Lower leg skin (tissue), 4 donors: Measurements from ENCODE around the gene PHF11. TPM values are rescaled to one million over a fixed set of nuclear protein-coding genes. Genes with fewer than 3 reads are reported as not detected.

Source experiments
- DNase-seq, 2 donors: peaks; one replicate each; pipeline ENCODE4 v3.0.0-alpha.2; 2019; ENCODE audit warnings: low spot score in 2 of 2
- H3K4me3 ChIP-seq: fragments of 200-600 bp; sonication (generic); 2 replicates; pipeline ENCODE4 v1.5.1; 2017; ENCODE audit warnings: mild to moderate bottlenecking, low read depth; ENCODE audit not compliant: poor library complexity, severe bottlenecking
- POLR2A ChIP-seq, 2 donors: fragments of 450-650 bp; IDR thresholded peaks; one replicate each; pipeline ENCODE4 v1.6.1; 2016 to 2017; ENCODE audit warnings: antibody characterized with exemption in 2 of 2, mild to moderate bottlenecking in 1 of 2, moderate library complexity in 1 of 2
- WGBS, 2 donors: methylation state at CpG; one replicate each; pipeline ENCODE4 v1.1.5; 2018; 5-methylcytosine and 5-hydroxymethylcytosine counted together
- intact Hi-C: fragments of 100-400 bp; cut with DNase I; formaldehyde crosslinking; loops from one replicate; pipeline ENCODE4 v1.15.0; 2023; ENCODE audit warnings: low total_unique reads
- total RNA-seq, 4 donors: library from RNA; depleted of rRNA; stranded (reverse); fragments of >200 nt; gene quantifications; one replicate each; pipeline ENCODE4 v1.1.0, GENCODE V29; 2016
- TF ChIP-seq, protein P1 (sequence below), 3 donors: fragments of 450-650 bp; IDR thresholded peaks; one replicate each; pipeline ENCODE4 v1.5.1; 2016; ENCODE audit warnings: antibody characterized with exemption in 3 of 3, mild to moderate bottlenecking in 3 of 3, moderate library complexity in 2 of 3

Gene PHF11
- total RNA-seq, 4 donors from 2014 or later, result 21.2 to 49.4 (median 32.0) TPM

DNA sequence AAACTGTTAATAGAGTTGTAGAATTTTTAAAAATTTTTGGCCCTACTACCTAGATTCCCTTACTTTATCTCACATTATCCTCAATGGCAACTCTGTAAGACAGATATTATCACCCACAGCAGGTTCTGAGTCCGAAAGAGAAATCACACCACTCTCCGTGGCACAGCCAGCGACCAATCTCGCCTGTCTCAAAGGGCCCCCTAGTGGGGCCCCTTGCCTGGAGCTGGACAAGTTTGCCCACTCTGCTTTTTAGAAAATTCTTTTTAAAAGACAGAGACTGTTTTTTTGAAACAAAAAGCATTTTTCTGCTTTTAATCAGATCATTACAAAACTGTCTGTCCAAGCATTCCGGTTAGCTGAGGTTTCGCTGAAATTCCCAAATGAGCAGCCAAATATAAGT lies 21.7 kb downstream of the PHF11 start:
- DNase-seq, result no peak

DNA sequence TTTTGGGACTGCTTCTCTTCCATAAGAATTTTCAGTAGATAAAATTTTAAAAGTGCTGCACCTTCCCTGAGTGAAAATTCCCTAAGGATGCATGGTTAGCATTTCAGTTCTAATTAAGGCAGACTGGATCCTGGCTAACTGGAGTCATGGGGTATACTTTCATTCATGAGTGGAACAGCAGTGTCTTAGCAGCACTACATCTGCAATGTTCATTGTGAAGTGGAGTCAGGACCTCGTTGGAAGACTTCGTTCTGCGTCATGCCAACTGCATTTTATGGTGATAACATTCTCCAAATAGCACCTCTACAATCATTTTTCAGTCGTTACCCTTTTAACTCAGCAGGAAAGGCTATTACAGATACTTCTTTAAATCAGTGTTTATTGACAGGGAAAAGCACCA lies 25.5 kb downstream of the PHF11 start:
- WGBS, 2 donors, result 74 to 82% methylated on average over 4 of the region's 4 CpGs
- intact Hi-C loops, result no loop called here
- no peak for TF ChIP-seq POLR2A (IDR thresholded peaks at IDR 0.05)
- TF ChIP-seq, protein P1, sequence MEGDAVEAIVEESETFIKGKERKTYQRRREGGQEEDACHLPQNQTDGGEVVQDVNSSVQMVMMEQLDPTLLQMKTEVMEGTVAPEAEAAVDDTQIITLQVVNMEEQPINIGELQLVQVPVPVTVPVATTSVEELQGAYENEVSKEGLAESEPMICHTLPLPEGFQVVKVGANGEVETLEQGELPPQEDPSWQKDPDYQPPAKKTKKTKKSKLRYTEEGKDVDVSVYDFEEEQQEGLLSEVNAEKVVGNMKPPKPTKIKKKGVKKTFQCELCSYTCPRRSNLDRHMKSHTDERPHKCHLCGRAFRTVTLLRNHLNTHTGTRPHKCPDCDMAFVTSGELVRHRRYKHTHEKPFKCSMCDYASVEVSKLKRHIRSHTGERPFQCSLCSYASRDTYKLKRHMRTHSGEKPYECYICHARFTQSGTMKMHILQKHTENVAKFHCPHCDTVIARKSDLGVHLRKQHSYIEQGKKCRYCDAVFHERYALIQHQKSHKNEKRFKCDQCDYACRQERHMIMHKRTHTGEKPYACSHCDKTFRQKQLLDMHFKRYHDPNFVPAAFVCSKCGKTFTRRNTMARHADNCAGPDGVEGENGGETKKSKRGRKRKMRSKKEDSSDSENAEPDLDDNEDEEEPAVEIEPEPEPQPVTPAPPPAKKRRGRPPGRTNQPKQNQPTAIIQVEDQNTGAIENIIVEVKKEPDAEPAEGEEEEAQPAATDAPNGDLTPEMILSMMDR (IDR thresholded peaks at IDR 0.05), result no peak
- no peak overlapping the region for H3K4me3 ChIP-seq
- DNase-seq, result no peak

More for the DNA sequence above, 21.7 kb downstream of the PHF11 start:
- 72 to 77% methylated on average over 6 of the region's 6 CpGs for WGBS, 2 donors
- intact Hi-C loops, result no loop called here
- no peak overlapping the region for H3K4me3 ChIP-seq
- TF ChIP-seq, protein P1 (IDR thresholded peaks at IDR 0.05), result no peak
- no peak for TF ChIP-seq POLR2A (IDR thresholded peaks at IDR 0.05)

DNA sequence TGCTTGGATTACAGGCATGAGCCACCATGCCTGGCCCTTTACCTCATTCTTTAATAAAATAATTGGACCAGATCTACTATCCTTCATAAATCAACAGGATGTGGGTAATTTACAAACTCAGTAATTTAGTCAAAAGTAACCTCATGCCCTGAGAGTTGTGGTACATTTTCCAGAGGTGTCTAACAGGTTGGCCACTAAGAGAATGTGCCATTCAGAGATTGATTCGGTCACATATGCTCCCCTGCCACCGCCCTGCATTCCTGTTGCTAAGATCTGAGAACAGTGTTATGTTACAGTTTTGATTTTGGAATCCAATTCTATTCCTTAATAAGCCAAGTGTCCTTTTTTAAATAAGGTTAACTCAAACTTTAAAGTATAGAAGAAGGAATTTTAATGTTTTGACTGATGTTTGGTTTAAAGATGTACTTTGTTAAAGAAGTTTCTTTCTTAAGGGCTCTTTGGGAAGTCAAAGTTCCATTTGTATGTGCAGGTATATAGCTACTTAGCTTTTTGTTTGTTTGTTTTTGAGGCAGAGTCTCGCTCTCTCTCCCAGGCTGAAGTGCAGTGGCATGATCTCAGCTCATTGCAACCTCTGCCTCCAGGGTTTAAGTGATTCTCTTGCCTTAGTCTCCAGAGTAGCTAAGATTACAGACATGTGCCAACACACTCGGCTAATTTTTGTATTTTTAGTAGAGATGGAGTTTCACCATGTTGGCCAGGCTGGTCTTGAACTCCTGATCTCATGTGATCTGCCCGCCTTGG lies 29.2 kb downstream of the PHF11 start:
- WGBS, 2 donors, result 91 to 92% methylated on average over 5 of the region's 5 CpGs

DNA sequence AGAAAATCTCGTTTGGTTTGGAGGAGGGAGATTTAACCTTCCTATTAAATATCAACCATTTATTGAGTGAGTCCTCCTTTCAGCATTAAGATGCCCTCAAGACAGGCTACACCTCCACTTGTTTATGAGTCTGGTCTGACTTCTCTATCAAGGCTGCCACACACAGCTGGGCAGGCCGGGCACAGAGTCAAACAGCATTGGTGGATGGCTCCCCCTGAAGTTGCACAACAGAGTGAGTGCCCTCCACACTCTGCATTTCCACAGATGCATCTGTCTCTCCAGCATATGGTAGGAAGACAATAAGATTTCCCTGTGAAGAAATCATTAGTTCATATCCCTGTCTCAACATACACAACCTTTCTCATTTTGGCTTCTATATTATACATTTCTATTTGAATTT lies 31.4 kb downstream of the PHF11 start:
- 58 to 64% methylated on average over 2 of the region's 2 CpGs for WGBS, 2 donors

More for the DNA sequence above, 29.2 kb downstream of the PHF11 start:
- DNase-seq, result no peak
- H3K4me3 ChIP-seq, result no peak overlapping the region
- TF ChIP-seq POLR2A (IDR thresholded peaks at IDR 0.05), result no peak
- TF ChIP-seq, protein P1 (IDR thresholded peaks at IDR 0.05), result no peak
- intact Hi-C loops, result no loop called here

DNA sequence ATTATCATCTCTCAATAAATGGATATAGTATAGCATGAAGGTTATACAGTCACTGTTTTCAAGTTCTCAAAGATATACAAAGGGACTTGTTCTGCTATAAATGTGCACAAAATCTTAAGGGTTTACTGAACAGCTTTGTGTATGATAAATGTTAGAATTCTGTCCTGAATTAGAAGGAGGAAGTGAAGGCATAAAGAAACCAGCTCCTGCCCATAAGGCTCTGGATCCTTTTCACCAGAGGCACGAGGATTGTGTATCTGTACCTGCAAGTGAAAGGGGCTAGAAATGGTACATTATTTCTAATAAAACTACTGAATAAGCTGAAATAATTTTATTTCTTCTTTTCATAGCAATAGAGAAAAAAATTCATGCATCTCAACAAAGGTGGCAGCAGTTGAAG lies 32.4 kb downstream of the PHF11 start:
- intact Hi-C loops, result no loop called here
- no peak for TF ChIP-seq POLR2A (IDR thresholded peaks at IDR 0.05)
- no peak overlapping the region for H3K4me3 ChIP-seq
- DNase-seq, result no peak
- 72 to 86% methylated on average over 1 of the region's 1 CpG for WGBS, 2 donors

More for the DNA sequence above, 31.4 kb downstream of the PHF11 start:
- no peak for DNase-seq
- TF ChIP-seq, protein P1 (IDR thresholded peaks at IDR 0.05), result no peak
- TF ChIP-seq POLR2A (IDR thresholded peaks at IDR 0.05), result no peak
- intact Hi-C loops, result no loop called here
- H3K4me3 ChIP-seq, result no peak overlapping the region

DNA sequence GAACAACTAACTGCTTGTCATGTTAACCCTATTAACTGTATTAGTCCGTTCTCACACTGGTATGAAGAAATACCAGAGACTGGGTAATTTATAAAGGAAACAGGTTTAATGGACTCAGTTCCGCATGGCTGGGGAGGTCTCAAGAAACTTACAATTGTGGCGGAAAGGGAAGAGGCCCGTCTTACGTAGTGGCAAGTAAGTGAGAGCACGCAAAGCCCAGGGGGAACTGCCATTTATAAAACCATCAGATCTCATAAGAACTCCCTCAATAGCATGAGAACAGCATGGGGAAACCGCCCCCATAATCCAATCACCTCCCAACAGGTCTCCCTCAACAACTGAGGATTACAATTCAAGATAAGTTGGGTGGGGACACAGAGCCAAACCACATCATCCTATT lies 34.7 kb downstream of the PHF11 start:
- WGBS, 2 donors, result 83 to 89% methylated on average over 7 of the region's 7 CpGs
- no peak overlapping the region for H3K4me3 ChIP-seq
- no peak for TF ChIP-seq POLR2A (IDR thresholded peaks at IDR 0.05)
- TF ChIP-seq, protein P1 (IDR thresholded peaks at IDR 0.05), result no peak
- intact Hi-C loops, result no loop called here
- no peak for DNase-seq
